GM12873 (cell line): ENCODE measurements around the gene APOBR.

Source experiments
- CTCF ChIP-seq: IDR thresholded peaks from 2 replicates; pipeline ENCODE4 v1.5.1; 2012; ENCODE audit warnings: low read depth, mild to moderate bottlenecking, moderate library complexity, low read length, control low read depth; ENCODE audit not compliant: insufficient read depth; ENCODE audit errors: missing control alignments

APOBR gene

DNA sequence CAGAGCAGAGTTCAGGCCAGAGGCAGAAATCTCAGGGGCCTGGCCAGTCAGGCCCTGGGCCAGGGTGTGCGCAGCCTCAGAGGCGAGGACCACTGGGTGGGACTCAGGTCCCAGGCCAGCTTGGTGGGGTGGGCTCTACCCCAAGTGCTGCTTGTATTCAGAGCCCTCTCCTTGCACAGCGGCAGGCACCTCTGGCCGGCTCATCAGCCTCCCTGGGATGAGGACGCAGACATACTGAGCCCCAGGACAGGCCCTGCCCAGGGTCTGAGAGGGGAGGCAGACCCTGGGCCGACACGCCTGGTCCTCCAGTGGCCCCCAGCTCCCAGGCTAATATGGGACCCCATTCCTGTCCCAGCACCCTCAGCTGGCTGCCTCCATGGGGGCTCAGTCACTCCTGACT is 19.8 kb downstream of the APOBR start:
- no peak for TF ChIP-seq CTCF

GRCh38 chr16:28520672-28521071 is 26.2 kb downstream of the APOBR start:
- TF ChIP-seq CTCF, result no peak

GRCh38 chr16:28521436-28521835 is 27.0 kb downstream of the APOBR start:
- no peak for TF ChIP-seq CTCF

- TF ChIP-seq CTCF, result no peak
Measured at GRCh38 chr16:28522792-28523191, 28.3 kb downstream of the APOBR start.

DNA sequence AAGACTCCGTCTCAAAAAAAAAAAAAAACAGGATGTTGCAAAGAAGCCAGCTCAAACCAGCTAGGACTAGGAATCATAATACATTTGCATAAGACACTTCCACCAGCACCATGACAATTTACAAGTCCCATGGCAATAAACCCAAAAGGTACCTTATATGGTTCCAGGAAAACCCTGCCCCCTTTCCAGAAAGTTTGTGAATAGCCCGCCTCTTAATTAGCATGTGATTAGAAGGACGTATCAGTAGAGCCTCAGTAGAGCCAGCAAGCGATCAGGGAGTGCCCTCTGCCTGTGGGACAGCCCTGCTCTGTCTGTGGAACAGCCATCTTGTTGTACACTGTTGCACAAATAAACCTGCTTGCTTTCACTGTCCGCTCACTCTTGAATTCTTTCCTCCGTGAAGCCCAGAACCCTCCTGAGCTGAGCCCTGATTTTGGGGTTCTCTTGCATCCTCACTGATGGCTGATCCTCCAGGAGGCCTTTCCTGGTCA is 30.3 kb downstream of the APOBR start:
- no peak for TF ChIP-seq CTCF

DNA sequence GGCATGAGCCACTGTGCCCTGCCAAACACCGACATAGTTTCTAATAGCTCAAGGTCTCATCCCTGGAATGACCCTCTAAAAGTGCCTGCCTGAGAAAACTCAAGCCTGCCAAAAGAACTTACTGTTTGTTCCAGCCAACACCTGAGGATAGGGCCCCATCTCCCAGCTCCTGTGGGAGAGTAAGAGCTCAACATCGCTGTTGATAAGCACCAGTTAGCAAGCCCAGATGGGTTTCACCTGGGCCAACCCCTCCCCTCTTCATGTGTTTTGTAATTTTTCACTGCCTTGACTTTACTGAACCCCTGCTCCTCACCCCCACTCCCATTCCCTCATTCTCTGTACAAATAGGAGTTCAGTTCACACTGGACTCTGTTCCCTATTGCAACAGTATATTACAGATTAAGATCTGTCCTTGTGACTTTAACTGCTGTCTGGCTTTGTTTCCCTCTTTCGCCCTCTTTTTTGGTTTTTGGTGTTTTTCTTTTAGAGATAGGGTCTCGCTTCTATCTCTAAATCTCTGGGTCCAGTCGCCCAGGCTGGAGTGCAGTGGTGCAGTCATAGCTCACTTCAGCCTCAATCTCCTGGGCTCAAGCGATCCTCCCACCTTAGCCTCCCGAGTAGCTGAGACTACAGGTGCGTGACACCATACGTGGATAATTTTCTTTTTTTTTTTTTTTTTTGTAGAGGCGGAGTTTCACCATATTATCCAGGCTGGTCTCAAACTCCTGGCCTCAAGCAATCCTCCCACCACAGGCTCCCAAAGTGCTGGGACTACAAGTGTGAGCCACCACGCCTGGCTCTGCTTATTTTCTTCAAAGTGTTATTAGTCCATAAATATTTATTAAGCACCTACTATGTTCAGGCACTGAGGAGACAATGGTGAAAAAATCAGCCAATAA is 32.0 kb downstream of the APOBR start:
- TF ChIP-seq CTCF, result no peak

DNA sequence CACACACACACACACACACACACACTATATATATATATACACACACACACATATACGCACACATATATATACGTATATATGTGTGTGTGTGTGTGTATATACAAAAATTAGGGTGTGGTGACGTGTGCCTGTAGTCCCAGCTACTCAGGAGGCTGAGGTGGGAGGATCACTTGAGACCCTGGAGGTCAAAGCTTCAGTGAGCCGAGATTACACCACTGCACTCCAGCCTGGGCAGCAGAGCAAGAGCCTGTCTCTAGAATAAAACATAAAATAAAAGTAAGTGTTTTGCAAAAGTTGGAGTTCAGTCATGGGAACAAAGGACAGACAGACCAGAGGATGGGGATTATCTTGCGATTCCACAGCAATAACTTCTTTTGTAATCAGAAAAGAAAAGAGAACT is 33.5 kb downstream of the APOBR start:
- no peak for TF ChIP-seq CTCF
